ENCODE measurements around the gene SAFB2. TPM values are rescaled to one million over a fixed set of nuclear protein-coding genes. Genes with fewer than 3 reads are reported as not detected.

Gene SAFB2
- total and polyA plus RNA-seq, 9 of the 15 experiments (the other 6 are each of a cell fraction or from before 2014, with no cell fraction given), result 4.5 to 103 (median 47.3) TPM

- TF ChIP-seq ZBTB11 (CRISPR knock-in tag; IDR thresholded peaks at IDR 0.05) (no peak), E2F8 (IDR thresholded peaks at IDR 0.05; ENCODE audit: low read depth, partially characterized antibody) (no peak), IRF9 (tag; IDR thresholded peaks at IDR 0.05) (no peak), THAP12 (CRISPR knock-in tag; IDR thresholded peaks at IDR 0.05) (no peak), NUFIP1 (IDR thresholded peaks at IDR 0.05; ENCODE audit: partially characterized antibody) (no peak), SLC30A9 (CRISPR knock-in tag; IDR thresholded peaks at IDR 0.05) (no peak), TAL1 (IDR thresholded peaks at IDR 0.05) (no peak), PHF21A (IDR thresholded peaks at IDR 0.05; ENCODE audit: borderline replicate concordance, low read depth) (no peak), FOXA3 (CRISPR knock-in tag; conservative IDR thresholded peaks at IDR 0.05 in 1 of 2, IDR thresholded peaks at IDR 0.05 in 1 of 2) (no peak)
Measured at GRCh38 chr19:5600797-5601196, 21.8 kb downstream of the SAFB2 start (continued).

All from K562 (cell line).